Parathyroid adenoma (tissue), 2 donors: ENCODE data around the gene AXIN2.

Source experiments
- H2AFZ ChIP-seq: fragments of 300-600 bp; sonication (generic); one replicate; pipeline ENCODE4 v1.7.0; 2017; ENCODE audit warnings: antibody characterized with exemption, mild to moderate bottlenecking
- H3K27ac ChIP-seq: fragments of 300-600 bp; sonication (generic); one replicate; pipeline ENCODE4 v1.7.0; 2017
- H3K27me3 ChIP-seq: fragments of 300-600 bp; sonication (generic); one replicate; pipeline ENCODE4 v1.7.0; 2017; ENCODE audit warnings: low read length; ENCODE audit not compliant: control insufficient read depth, insufficient read depth
- H3K36me3 ChIP-seq: fragments of 300-600 bp; sonication (generic); one replicate; pipeline ENCODE4 v1.7.0; 2017; ENCODE audit warnings: low read length; ENCODE audit not compliant: control insufficient read depth, insufficient read depth
- H3K4me1 ChIP-seq: fragments of 300-600 bp; sonication (generic); one replicate; pipeline ENCODE4 v1.7.0; 2017; ENCODE audit warnings: control low read depth
- H3K4me2 ChIP-seq: fragments of 300-600 bp; sonication (generic); one replicate; pipeline ENCODE4 v1.7.0; 2017; ENCODE audit warnings: low read length
- H3K4me3 ChIP-seq: fragments of 300-600 bp; sonication (generic); one replicate; pipeline ENCODE4 v1.7.0; 2017; ENCODE audit warnings: low read depth, low read length
- H3K79me2 ChIP-seq: fragments of 300-600 bp; sonication (generic); one replicate; pipeline ENCODE4 v1.7.0; 2017; ENCODE audit warnings: control low read depth
- H3K9ac ChIP-seq: fragments of 300-600 bp; sonication (generic); one replicate; pipeline ENCODE4 v1.7.0; 2017; ENCODE audit warnings: mild to moderate bottlenecking
- H3K9me3 ChIP-seq: fragments of 300-600 bp; sonication (generic); one replicate; pipeline ENCODE4 v1.7.0; 2017; ENCODE audit warnings: low read length; ENCODE audit not compliant: control insufficient read depth
- CTCF ChIP-seq: fragments of 300-600 bp; sonication (generic); IDR thresholded peaks from one replicate; pipeline ENCODE4 v1.7.0; 2017; ENCODE audit warnings: antibody characterized with exemption, mild to moderate bottlenecking
- donor health status: primary hyperparathyroidism.

Gene AXIN2

DNA sequence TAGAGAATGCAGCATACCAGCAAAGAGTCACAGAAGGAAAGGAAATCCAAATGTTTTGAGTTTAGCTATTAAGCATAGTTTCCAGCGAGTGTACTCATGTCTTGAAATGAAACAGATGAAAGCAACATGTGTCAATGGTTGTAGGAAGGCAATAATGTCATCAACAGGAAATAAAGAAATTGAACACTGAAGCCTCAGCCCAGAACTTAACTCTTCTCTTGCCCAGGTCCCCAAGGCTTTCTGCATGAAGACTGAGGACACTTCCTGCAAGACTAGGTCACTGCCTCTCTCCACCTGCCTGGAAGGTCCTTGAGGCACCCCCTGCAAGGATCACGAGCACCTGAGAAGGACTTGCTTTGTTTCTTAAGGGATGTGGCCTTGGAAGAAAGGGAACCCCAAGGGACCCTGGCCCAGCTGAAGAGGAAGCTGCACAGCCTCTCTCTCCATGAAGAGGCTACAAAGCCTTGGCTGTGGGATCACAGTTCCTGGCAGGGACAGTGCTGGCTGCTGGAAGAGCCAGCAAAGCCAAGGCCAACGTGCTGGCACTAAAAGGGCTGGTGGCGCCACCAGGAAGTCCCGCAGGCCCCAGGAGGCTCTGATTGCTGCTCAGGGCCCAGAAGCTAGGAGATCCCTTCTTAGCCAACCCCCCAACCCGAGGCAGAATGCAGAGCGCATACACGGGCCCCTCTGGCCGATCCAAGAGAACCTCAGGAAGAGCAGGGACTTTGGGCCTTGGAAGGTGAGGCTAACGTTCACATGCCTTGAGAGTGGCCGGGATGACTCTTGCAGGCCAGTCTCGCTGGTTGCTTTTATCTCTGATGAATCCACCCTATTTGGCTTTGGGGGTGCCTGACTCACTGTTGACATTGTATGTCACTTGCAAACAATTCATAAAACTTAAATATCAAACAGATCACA, 23.4 kb upstream of the AXIN2 start:
- Histone ChIP-seq H3K36me3 (no peaks in the 10 kb centered on the region), H3K27ac (no peak overlapping the region), H2AFZ (no peak overlapping the region), H3K79me2 (no peaks in the 10 kb centered on the region), H3K4me1 (peaks cover 6% of the 10 kb centered on the region), H3K9ac (no peak overlapping the region), H3K4me2 (no peak overlapping the region), H3K9me3 (no peaks in the 10 kb centered on the region), H3K27me3 (no peaks in the 10 kb centered on the region), H3K4me3 (no peak overlapping the region)
- no peak for TF ChIP-seq CTCF

- Histone ChIP-seq H3K79me2 (no peaks in the 10 kb centered on the region), H2AFZ (no peak overlapping the region), H3K27ac (no peak overlapping the region), H3K9ac (no peak overlapping the region), H3K9me3 (no peaks in the 10 kb centered on the region), H3K4me1 (peaks cover 6% of the 10 kb centered on the region), H3K36me3 (no peaks in the 10 kb centered on the region), H3K27me3 (no peaks in the 10 kb centered on the region), H3K4me3 (no peak overlapping the region), H3K4me2 (no peak overlapping the region)
- no peak for TF ChIP-seq CTCF
Measured at GRCh38 chr17:65583921-65584603, 22.6 kb upstream of the AXIN2 start.

GRCh38 chr17:65576939-65577338, 15.5 kb upstream of the AXIN2 start:
- Histone ChIP-seq H2AFZ (no peak overlapping the region), H3K4me1 (no peaks in the 10 kb centered on the region), H3K36me3 (no peaks in the 10 kb centered on the region), H3K79me2 (no peaks in the 10 kb centered on the region), H3K9ac (no peak overlapping the region), H3K27me3 (no peaks in the 10 kb centered on the region), H3K4me3 (no peak overlapping the region), H3K9me3 (no peaks in the 10 kb centered on the region), H3K4me2 (no peak overlapping the region), H3K27ac (no peak overlapping the region)
- TF ChIP-seq CTCF = no peak

DNA sequence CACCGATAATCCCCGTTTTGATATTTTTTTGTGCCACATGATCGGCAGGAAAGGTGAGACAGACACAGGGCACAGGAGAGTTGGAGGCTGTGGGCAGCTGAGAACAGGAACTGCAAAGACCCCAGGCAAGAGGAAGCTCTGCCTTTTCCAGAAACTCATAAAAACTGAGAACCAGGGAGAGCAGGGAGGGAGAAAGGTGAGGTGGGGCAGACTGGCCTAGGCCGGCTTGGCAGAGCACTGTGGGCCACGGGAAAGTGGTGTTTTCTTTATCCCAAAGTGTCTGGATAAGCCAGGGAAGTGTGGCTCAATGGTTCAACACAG, 11.8 kb upstream of the AXIN2 start:
- Histone ChIP-seq H3K4me1 (no peaks in the 10 kb centered on the region), H2AFZ (no peak overlapping the region), H3K27me3 (no peaks in the 10 kb centered on the region)

More for the DNA sequence above, 11.8 kb upstream of the AXIN2 start:
- Histone ChIP-seq H3K36me3 (no peaks in the 10 kb centered on the region), H3K9ac (no peak overlapping the region), H3K79me2 (no peaks in the 10 kb centered on the region), H3K4me2 (no peak overlapping the region), H3K4me3 (no peak overlapping the region), H3K9me3 (no peaks in the 10 kb centered on the region), H3K27ac (no peak overlapping the region)
- TF ChIP-seq CTCF = no peak
